ENCODE results near the gene METTL27. TPM values are rescaled to one million over a fixed set of nuclear protein-coding genes. Genes with fewer than 3 reads are reported as not detected.
"Not testable (repeated sequence)": the region's sequence is repeated elsewhere in the genome, so short reads cannot be mapped to it uniquely, and the experiment has no call there.

METTL27 gene
- polyA plus RNA-seq, 12 donors = 0.49 to 3.1 (median 1.7) TPM; not detected in 2

- DNase-seq = no peak
Observed at GRCh38 chr7:73822319-73823173, 19.8 kb downstream of the METTL27 start.

- not testable (repeated sequence) for DNase-seq
Observed at GRCh38 chr7:73821597-73822285, 20.6 kb downstream of the METTL27 start.

- DNase-seq = no peak
Observed at GRCh38 chr7:73820013-73820412, 22.3 kb downstream of the METTL27 start.

- DNase-seq = no peak
Observed at GRCh38 chr7:73817121-73817520, 25.2 kb downstream of the METTL27 start.

- DNase-seq = no peak
Observed at GRCh38 chr7:73815436-73815835, 26.9 kb downstream of the METTL27 start.

- no peak for DNase-seq
Observed at GRCh38 chr7:73812996-73813395, 29.3 kb downstream of the METTL27 start.

GRCh38 chr7:73811760-73812168, 30.6 kb downstream of the METTL27 start:
- no peak for DNase-seq

- DNase-seq = no peak
Observed at GRCh38 chr7:73810998-73811360, 31.3 kb downstream of the METTL27 start.

GRCh38 chr7:73809467-73809951, 32.8 kb downstream of the METTL27 start:
- DNase-seq = no peak

- DNase-seq = no peak
Observed at GRCh38 chr7:73802459-73802858, 39.9 kb downstream of the METTL27 start.

GRCh38 chr7:73801577-73801976, 40.7 kb downstream of the METTL27 start:
- DNase-seq = no peak

GRCh38 chr7:73799282-73800141, 42.8 kb downstream of the METTL27 start:
- no peak for DNase-seq

- not testable (repeated sequence) for DNase-seq
Observed at GRCh38 chr7:73797176-73797575, 45.1 kb downstream of the METTL27 start.

- DNase-seq = not testable (repeated sequence)
Observed at GRCh38 chr7:73796656-73797055, 45.7 kb downstream of the METTL27 start.

- DNase-seq = not testable (repeated sequence)
Observed at GRCh38 chr7:73795188-73795587, 47.1 kb downstream of the METTL27 start.

GRCh38 chr7:73791170-73791690, 51.1 kb downstream of the METTL27 start:
- DNase-seq = not testable (repeated sequence)

- no peak for DNase-seq
Observed at GRCh38 chr7:73789051-73789450, 53.3 kb downstream of the METTL27 start.

- not testable (repeated sequence) for DNase-seq
Observed at GRCh38 chr7:73787786-73788048, 54.6 kb downstream of the METTL27 start.

GRCh38 chr7:73786588-73786987, 55.7 kb downstream of the METTL27 start:
- DNase-seq = no peak
